SU-DHL-6 (cell line): ENCODE measurements around the gene DGCR6L.

Experiments
- EZH2phosphoT487 ChIP-seq: fragments of 200-600 bp; sonication (generic), shearing (Covaris generic); conservative IDR thresholded peaks from 2 replicates; pipeline ENCODE4 v1.6.1; 2018; ENCODE audit warnings: mild to moderate bottlenecking, antibody characterized with exemption, low read length, moderate library complexity, mixed read lengths
- TF ChIP-seq, protein P1 (sequence below): fragments of 200-600 bp; sonication (generic); IDR thresholded peaks from one replicate; pipeline ENCODE4 v1.5.1; 2017; ENCODE audit warnings: antibody characterized with exemption, mild to moderate bottlenecking, low read length, moderate library complexity; ENCODE audit not compliant: insufficient read depth, poor library complexity, severe bottlenecking

DNA sequence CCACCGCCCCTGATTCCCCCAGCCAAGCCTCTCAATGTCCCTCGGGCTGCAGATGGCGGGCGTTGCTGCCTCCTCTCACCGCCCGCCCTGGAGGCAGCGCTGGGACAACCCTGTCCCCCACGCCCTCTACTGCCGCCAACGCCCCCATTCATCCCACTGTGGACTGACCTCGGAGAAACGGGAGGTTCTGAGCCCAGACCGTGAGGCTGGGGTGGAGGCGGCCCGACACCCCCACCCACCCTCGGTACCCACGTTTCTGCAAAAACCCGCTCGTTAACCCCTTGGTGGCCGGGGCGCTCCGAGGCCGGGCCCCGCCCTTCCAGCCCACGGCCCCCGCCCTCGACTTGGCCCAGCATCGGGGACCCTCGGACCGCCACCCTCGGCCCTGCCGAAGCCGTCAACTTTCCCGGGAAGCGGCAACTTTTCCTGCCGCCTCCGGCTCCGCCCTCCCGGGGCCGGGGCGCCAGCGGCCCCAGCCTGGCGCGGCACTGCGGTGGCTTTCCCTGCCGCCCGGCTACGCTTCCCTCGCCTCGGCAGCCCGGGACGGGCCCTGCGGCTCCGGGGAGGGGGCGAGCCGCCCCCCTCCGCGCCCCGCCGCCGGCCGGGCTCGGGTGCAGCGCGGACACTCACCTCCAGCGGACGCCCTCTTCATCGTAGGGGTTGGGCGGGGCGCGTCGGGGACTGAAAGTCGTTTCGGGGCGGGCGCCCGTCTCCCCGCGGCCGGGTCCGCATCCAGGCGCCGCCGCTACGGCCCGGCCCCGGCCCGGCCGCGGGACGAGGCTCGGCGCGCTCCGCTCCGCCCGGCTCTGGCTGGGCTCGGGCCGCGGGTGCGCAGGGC lies 52.2 kb downstream of the DGCR6L start:
- TF ChIP-seq, protein P1, sequence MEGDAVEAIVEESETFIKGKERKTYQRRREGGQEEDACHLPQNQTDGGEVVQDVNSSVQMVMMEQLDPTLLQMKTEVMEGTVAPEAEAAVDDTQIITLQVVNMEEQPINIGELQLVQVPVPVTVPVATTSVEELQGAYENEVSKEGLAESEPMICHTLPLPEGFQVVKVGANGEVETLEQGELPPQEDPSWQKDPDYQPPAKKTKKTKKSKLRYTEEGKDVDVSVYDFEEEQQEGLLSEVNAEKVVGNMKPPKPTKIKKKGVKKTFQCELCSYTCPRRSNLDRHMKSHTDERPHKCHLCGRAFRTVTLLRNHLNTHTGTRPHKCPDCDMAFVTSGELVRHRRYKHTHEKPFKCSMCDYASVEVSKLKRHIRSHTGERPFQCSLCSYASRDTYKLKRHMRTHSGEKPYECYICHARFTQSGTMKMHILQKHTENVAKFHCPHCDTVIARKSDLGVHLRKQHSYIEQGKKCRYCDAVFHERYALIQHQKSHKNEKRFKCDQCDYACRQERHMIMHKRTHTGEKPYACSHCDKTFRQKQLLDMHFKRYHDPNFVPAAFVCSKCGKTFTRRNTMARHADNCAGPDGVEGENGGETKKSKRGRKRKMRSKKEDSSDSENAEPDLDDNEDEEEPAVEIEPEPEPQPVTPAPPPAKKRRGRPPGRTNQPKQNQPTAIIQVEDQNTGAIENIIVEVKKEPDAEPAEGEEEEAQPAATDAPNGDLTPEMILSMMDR: no peak
- no peak for TF ChIP-seq EZH2phosphoT487
